Testis (tissue), 3 donors: Measurements from ENCODE around the gene TK2. TPM values are rescaled to one million over a fixed set of nuclear protein-coding genes. Genes with fewer than 3 reads are reported as not detected.

Experiments used
- DNase-seq: peaks from one replicate; pipeline ENCODE4 v3.0.0-alpha.2; 2019
- H3K27ac ChIP-seq, 2 donors: fragments of 200-600 bp; sonication (generic); one replicate each; pipeline ENCODE4 v1.5.1; 2019
- H3K27me3 ChIP-seq: fragments of 200-600 bp; sonication (generic); one replicate; pipeline ENCODE4 v1.5.1; 2019
- H3K36me3 ChIP-seq: fragments of 200-600 bp; sonication (generic); one replicate; pipeline ENCODE4 v1.5.1; 2017; ENCODE audit warnings: low read depth; ENCODE audit errors: missing control alignments
- H3K4me1 ChIP-seq: fragments of 200-600 bp; sonication (generic); one replicate; pipeline ENCODE4 v1.5.1; 2019
- H3K4me3 ChIP-seq, 2 donors: fragments of 200-600 bp; sonication (generic); one replicate each; pipeline ENCODE4 v1.5.1; 2017 to 2019
- H3K9me3 ChIP-seq: fragments of 200-600 bp; sonication (generic); one replicate; pipeline ENCODE4 v1.5.1; 2017
- CTCF ChIP-seq, 3 experiments: fragments of 450-650 bp in 2 of 3; fragments of 200-600 bp in 1 of 3; sonication (generic) in 1 of 3; IDR thresholded peaks; one replicate each; pipeline ENCODE4 v1.5.1; 2016 to 2019; ENCODE audit warnings: antibody characterized with exemption in 3 of 3, mild to moderate bottlenecking in 2 of 3, moderate library complexity in 1 of 3
- POLR2A ChIP-seq: fragments of 450-650 bp; IDR thresholded peaks from one replicate; pipeline ENCODE4 v1.6.1; 2017; ENCODE audit warnings: antibody characterized with exemption, mild to moderate bottlenecking, moderate library complexity
- WGBS, 2 donors: methylation state at CpG; one replicate each; pipeline ENCODE4 v1.1.5; 2018; 5-methylcytosine and 5-hydroxymethylcytosine counted together
- intact Hi-C: fragments of 100-400 bp; cut with DNase I; formaldehyde crosslinking; loops from one replicate; pipeline ENCODE4 v1.15.1; 2023; ENCODE audit warnings: low total_unique reads
- polyA plus RNA-seq: library from polyadenylated mRNA; stranded (reverse); fragments of 350-450 nt; fragmentation: Illumina TruSeq; extraction: RNeasy Lipid Tissue Mini Kit (QIAGEN cat#74804); gene quantifications from one replicate; pipeline ENCODE4 v1.2.3, GENCODE V29; 2014; ENCODE audit warnings: low read depth, low replicate concordance; ENCODE audit not compliant: insufficient read depth
- total RNA-seq, 2 donors: library from RNA; depleted of rRNA; stranded (reverse); fragments of >200 nt; gene quantifications; one replicate each; pipeline ENCODE4 v1.2.3, GENCODE V29; 2016

Gene TK2
- total and polyA plus RNA-seq, 3 donors from 2014 or later: 51.7 to 73.4 (median 66.8) TPM

- Histone ChIP-seq H3K9me3 (no peaks in the 10 kb centered on the region), H3K4me3 (no peak overlapping the region), H3K27me3 (no peaks in the 10 kb centered on the region), H3K36me3 (no peaks in the 10 kb centered on the region), H3K27ac (no peak overlapping the region), H3K4me1 (peaks cover 32% of the 10 kb centered on the region)
- WGBS, 2 donors: 88 to 91% methylated on average over 14 to 15 of the region's 15 CpGs
- TF ChIP-seq POLR2A (no peak), CTCF (IDR thresholded peaks at IDR 0.05) (no peak)
- intact Hi-C loops: loop anchor here (10.0 kb wide), 2 partner anchors 120 kb away; partner anchors contain the start of genes CDH5 and CMTM3
- DNase-seq: no peak
These were observed 65.3 kb downstream of the TK2 start for GRCh38 chr16:66484453-66485213.

- 57 to 58% methylated on average over 14 of the region's 14 CpGs for WGBS, 2 donors
- H3K27ac ChIP-seq: no peak overlapping the region
- no peaks in the 10 kb centered on the region for H3K27me3 ChIP-seq
- peak; percentile 87 to 90 (median 88) for TF ChIP-seq CTCF (IDR thresholded peaks at IDR 0.05)
- TF ChIP-seq POLR2A: no peak
- H3K4me3 ChIP-seq: no peak overlapping the region
- H3K9me3 ChIP-seq: no peaks in the 10 kb centered on the region
- peaks cover 32% of the 10 kb centered on the region for H3K4me1 ChIP-seq
- H3K36me3 ChIP-seq: no peaks in the 10 kb centered on the region
- peak; percentile 80 for DNase-seq
- intact Hi-C loops: loop anchor here (10.0 kb wide), 2 partner anchors 119 to 121 kb away; partner anchors contain the start of genes CDH5 and CMTM3
These were observed 66.1 kb downstream of the TK2 start for GRCh38 chr16:66483689-66484452.

- WGBS, 2 donors: 61 to 75% methylated on average over 6 to 7 of the region's 7 CpGs
- no peak for DNase-seq
These were observed 68.0 kb downstream of the TK2 start for GRCh38 chr16:66481943-66482390.

More at GRCh38 chr16:66481943-66482390, 68.0 kb downstream of the TK2 start:
- Histone ChIP-seq H3K27ac (no peak overlapping the region), H3K9me3 (no peaks in the 10 kb centered on the region), H3K4me3 (no peak overlapping the region), H3K27me3 (no peaks in the 10 kb centered on the region), H3K4me1 (peaks cover 27% of the 10 kb centered on the region), H3K36me3 (no peaks in the 10 kb centered on the region)
- intact Hi-C loops: loop anchor here (10.0 kb wide), 2 partner anchors 117 to 123 kb away; partner anchors contain the start of genes CDH5 and CMTM3
- no peak for TF ChIP-seq POLR2A
- no peak for TF ChIP-seq CTCF (IDR thresholded peaks at IDR 0.05)
